SK-N-MC (cell line): Measurements from ENCODE around the gene APP.
"Not testable (repeated sequence)": the region's sequence is repeated elsewhere in the genome, so short reads cannot be mapped to it uniquely, and the experiment has no call there.

Source experiments
- EZH2 ChIP-seq: fragments of 200-600 bp; sonication (generic); IDR thresholded peaks from one replicate; pipeline ENCODE4 v1.6.1; 2017; ENCODE audit warnings: antibody characterized with exemption
- FOXP2 ChIP-seq: optimal IDR thresholded peaks from 2 replicates; pipeline ENCODE3; 2011; ENCODE audit warnings: mild to moderate bottlenecking, moderate library complexity; ENCODE audit not compliant: insufficient read depth; ENCODE audit errors: extremely low read length, control extremely low read depth
- POLR2AphosphoS5 ChIP-seq: IDR thresholded peaks from 2 replicates; pipeline ENCODE4 v1.6.1; 2012; ENCODE audit warnings: mild to moderate bottlenecking, low read depth, low read length, borderline replicate concordance

GRCh38 chr21:26022598-26023337 is 147.8 kb downstream of the APP start:
- TF ChIP-seq EZH2, POLR2AphosphoS5, FOXP2: not testable (repeated sequence)
